ENCODE data around the gene ANKS1B. TPM values are rescaled to one million over a fixed set of nuclear protein-coding genes. Genes with fewer than 3 reads are reported as not detected.

ANKS1B gene
- total and polyA plus RNA-seq, 7 donors = 1.0 to 57.3 (median 30.1) TPM; not detected in 1

DNA sequence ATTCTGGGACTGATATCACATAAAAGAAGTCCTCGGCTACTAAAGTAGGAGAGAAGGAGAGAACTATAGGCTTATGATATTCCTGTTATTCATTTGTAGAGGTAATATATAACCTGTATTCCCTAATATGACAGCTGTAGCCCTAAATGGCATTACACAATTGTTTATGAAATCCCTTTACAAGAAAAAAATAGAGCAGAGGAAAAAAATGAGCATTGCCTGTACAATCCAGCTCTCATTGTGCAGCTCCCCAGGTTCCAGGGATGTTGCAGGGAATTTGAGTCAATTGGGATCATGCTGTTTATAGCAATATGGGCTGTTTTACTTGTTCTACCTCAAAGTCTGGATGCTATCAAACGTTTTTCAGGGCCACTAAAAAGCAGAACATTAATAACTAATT, 1166.5 kb downstream of the ANKS1B start:
- Histone ChIP-seq H3K36me3 (no peaks in the 10 kb centered on the region), H3K27me3 (no peaks in the 10 kb centered on the region), H3K27ac (no peak overlapping the region), H3K9me3 (no peaks in the 10 kb centered on the region), H3K4me1 (peaks cover 0 to 7% (median 0%) of the 10 kb centered on the region in 4 donors), H3K4me3 (no peak overlapping the region)
- 25 to 47% methylated on average over 2 of the region's 2 CpGs for WGBS, 2 donors
- TF ChIP-seq POLR2AphosphoS5 (IDR thresholded peaks at IDR 0.05) = no peak
- no peak for TF ChIP-seq POLR2A (IDR thresholded peaks at IDR 0.05)
- TF ChIP-seq EP300 (IDR thresholded peaks at IDR 0.05) = no peak
- TF ChIP-seq, protein P1, sequence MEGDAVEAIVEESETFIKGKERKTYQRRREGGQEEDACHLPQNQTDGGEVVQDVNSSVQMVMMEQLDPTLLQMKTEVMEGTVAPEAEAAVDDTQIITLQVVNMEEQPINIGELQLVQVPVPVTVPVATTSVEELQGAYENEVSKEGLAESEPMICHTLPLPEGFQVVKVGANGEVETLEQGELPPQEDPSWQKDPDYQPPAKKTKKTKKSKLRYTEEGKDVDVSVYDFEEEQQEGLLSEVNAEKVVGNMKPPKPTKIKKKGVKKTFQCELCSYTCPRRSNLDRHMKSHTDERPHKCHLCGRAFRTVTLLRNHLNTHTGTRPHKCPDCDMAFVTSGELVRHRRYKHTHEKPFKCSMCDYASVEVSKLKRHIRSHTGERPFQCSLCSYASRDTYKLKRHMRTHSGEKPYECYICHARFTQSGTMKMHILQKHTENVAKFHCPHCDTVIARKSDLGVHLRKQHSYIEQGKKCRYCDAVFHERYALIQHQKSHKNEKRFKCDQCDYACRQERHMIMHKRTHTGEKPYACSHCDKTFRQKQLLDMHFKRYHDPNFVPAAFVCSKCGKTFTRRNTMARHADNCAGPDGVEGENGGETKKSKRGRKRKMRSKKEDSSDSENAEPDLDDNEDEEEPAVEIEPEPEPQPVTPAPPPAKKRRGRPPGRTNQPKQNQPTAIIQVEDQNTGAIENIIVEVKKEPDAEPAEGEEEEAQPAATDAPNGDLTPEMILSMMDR (IDR thresholded peaks at IDR 0.05) = no peak
- no peak for DNase-seq
- intact Hi-C loops (cut with DNase I) = no loop called here

DNA sequence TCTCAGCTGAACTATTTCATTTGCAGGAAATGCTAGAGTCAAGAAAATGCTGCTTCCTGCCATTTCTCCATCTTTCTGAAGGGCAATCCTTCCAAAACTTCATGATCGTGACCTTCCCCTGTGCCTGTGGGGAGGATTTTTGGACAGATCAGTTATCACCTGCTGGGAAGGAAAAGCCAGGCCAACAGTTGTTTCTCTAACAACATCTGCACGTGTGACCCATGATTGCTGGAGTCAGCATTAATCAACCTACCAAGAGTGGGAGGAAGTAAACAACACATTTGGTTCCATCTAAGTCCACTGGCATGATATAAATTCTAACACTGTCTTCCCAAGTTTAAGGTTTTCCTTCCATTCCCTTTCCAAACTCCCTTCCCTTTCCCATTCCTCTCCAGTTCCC, 1167.0 kb downstream of the ANKS1B start:
- Histone ChIP-seq H3K27me3 (no peaks in the 10 kb centered on the region), H3K27ac (no peak overlapping the region), H3K36me3 (no peaks in the 10 kb centered on the region), H3K9me3 (no peaks in the 10 kb centered on the region), H3K4me3 (no peak overlapping the region), H3K4me1 (peaks cover 0 to 7% (median 0%) of the 10 kb centered on the region in 4 donors)
- WGBS, 2 donors = 44 to 51% methylated on average over 2 of the region's 2 CpGs
- TF ChIP-seq EP300 (IDR thresholded peaks at IDR 0.05) = no peak
- no peak for TF ChIP-seq POLR2AphosphoS5 (IDR thresholded peaks at IDR 0.05)
- TF ChIP-seq, protein P1 (IDR thresholded peaks at IDR 0.05) = no peak
- TF ChIP-seq POLR2A (IDR thresholded peaks at IDR 0.05) = no peak
- intact Hi-C loops (cut with DNase I) = no loop called here
- no peak for DNase-seq

DNA sequence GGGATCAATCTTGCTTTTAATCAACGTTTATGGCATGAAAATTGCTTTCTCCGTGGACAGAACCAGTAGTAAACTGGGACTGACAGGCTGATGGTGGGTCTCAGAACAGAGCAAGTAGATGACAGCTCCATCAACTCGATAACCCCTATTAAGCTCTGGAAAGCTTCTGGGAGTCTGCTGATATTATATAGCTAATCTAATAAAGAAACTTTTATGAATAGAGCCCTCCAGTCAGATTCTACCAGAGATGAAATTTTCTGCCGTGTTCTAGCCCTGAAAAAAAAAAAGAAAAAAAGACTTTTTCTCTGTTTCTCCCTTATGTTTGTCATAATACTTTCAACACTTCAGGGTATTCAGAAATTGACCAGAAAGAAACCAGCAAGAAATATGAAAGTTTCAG, 1168.0 kb downstream of the ANKS1B start:
- DNase-seq = no peak
- H3K4me1 ChIP-seq = peaks cover 0 to 1% (median 0%) of the 10 kb centered on the region in 4 donors
- no peak overlapping the region for H3K4me3 ChIP-seq
- H3K9me3 ChIP-seq = no peaks in the 10 kb centered on the region
- H3K36me3 ChIP-seq = no peaks in the 10 kb centered on the region
- TF ChIP-seq EP300 (IDR thresholded peaks at IDR 0.05) (no peak), POLR2A (IDR thresholded peaks at IDR 0.05) (no peak), POLR2AphosphoS5 (IDR thresholded peaks at IDR 0.05) (no peak)
- TF ChIP-seq, protein P1 (IDR thresholded peaks at IDR 0.05) = no peak
- H3K27ac ChIP-seq = no peak overlapping the region
- H3K27me3 ChIP-seq = no peaks in the 10 kb centered on the region
- WGBS, 2 donors = 52 to 73% methylated on average over 4 of the region's 4 CpGs
- intact Hi-C loops (cut with DNase I) = no loop called here

DNA sequence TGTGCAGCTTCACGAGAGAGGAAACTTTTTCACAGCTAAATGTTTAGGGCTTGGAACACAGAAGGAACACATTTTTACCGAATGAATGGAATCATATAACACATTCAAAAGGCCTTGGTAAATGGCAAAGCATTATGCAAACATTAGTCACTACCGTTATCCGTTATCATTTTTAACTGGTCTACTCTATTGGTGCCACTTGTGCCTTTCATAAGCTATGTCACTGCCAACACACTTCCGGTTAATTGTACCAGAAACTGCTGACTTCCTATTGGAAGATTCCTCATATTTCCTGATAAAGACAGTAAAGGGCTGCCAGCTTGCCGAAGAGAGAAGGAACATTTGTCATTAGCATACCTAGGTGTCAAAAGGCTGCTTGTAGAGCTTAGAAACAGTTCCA, 1170.5 kb downstream of the ANKS1B start:
- no peaks in the 10 kb centered on the region for H3K9me3 ChIP-seq
- H3K27me3 ChIP-seq = no peaks in the 10 kb centered on the region
- 79 to 85% methylated on average over 6 of the region's 6 CpGs for WGBS, 2 donors
- DNase-seq = no peak
- no peaks in the 10 kb centered on the region for H3K36me3 ChIP-seq
- H3K4me1 ChIP-seq = no peaks in the 10 kb centered on the region
- intact Hi-C loops (cut with DNase I) = no loop called here
- TF ChIP-seq POLR2AphosphoS5 (IDR thresholded peaks at IDR 0.05) (no peak), POLR2A (IDR thresholded peaks at IDR 0.05) (no peak), EP300 (IDR thresholded peaks at IDR 0.05) (no peak)
- TF ChIP-seq, protein P1 (IDR thresholded peaks at IDR 0.05) = no peak
- no peak overlapping the region for H3K4me3 ChIP-seq
- H3K27ac ChIP-seq = no peak overlapping the region

DNA sequence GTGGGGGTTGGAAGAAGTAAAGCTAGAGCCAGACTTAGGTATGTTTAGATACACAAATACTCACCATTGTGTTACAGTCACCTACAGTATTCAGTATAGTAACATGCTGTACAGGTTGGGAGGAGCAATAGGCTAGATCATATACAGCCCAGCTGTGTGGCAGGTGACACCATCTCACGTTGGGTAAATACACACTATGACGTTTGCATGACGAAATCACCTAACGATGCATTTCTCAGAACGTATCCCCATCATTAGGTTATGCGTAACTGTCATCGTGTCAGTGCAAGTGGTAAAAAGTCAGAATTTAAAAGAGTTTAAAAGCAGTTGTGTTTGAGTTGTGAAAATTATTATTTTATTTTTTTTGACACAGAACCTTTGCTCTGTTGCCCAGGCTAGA, 1172.5 kb downstream of the ANKS1B start:
- H3K27me3 ChIP-seq = no peaks in the 10 kb centered on the region
- intact Hi-C loops (cut with DNase I) = no loop called here
- H3K9me3 ChIP-seq = no peaks in the 10 kb centered on the region
- H3K4me1 ChIP-seq = no peaks in the 10 kb centered on the region
- no peak overlapping the region for H3K27ac ChIP-seq
- no peaks in the 10 kb centered on the region for H3K36me3 ChIP-seq
- WGBS, 2 donors = 70 to 81% methylated on average over 7 of the region's 7 CpGs
- H3K4me3 ChIP-seq = no peak overlapping the region
- DNase-seq = no peak
- TF ChIP-seq POLR2AphosphoS5 (IDR thresholded peaks at IDR 0.05) = no peak
- no peak for TF ChIP-seq POLR2A (IDR thresholded peaks at IDR 0.05)
- TF ChIP-seq, protein P1 (IDR thresholded peaks at IDR 0.05) = no peak
- TF ChIP-seq EP300 (IDR thresholded peaks at IDR 0.05) = no peak
